Lower lobe of right lung (tissue), 2 donors: Measurements from ENCODE around the gene VPS52. TPM values are rescaled to one million over a fixed set of nuclear protein-coding genes. Genes with fewer than 3 reads are reported as not detected.

Experiments used
- ATAC-seq, 2 donors: fragments of 200-7000 bp; cut with Tn5 transposase; one replicate each; pipeline ENCODE4 v1.9.1; 2020 to 2022; ENCODE audit warnings: mild to moderate bottlenecking in 2 of 2, moderate library complexity in 2 of 2
- DNase-seq: peaks from one replicate; pipeline ENCODE4 v3.0.0-alpha.2; 2020
- H3K27ac ChIP-seq: fragments of 200-600 bp; one replicate; pipeline ENCODE4 v1.8.0; 2022
- H3K27me3 ChIP-seq: fragments of 200-600 bp; one replicate; pipeline ENCODE4 v1.8.0; 2022; ENCODE audit warnings: low read depth
- H3K36me3 ChIP-seq: fragments of 200-600 bp; one replicate; pipeline ENCODE4 v1.8.0; 2022; ENCODE audit warnings: mild to moderate bottlenecking
- H3K4me1 ChIP-seq: fragments of 200-600 bp; one replicate; pipeline ENCODE4 v1.8.0; 2022
- H3K4me3 ChIP-seq: fragments of 200-600 bp; one replicate; pipeline ENCODE4 v1.8.0; 2022; ENCODE audit warnings: mild to moderate bottlenecking
- H3K9me3 ChIP-seq: fragments of 200-600 bp; one replicate; pipeline ENCODE4 v1.8.0; 2022
- CTCF ChIP-seq: fragments of 200-600 bp; IDR thresholded peaks from one replicate; pipeline ENCODE4 v1.8.0; 2022; ENCODE audit warnings: antibody characterized with exemption, mild to moderate bottlenecking
- intact Hi-C: fragments of 100-400 bp; cut with DNase I; formaldehyde crosslinking; loops from one replicate; pipeline ENCODE4 v1.11.0; 2022
- total RNA-seq: library from RNA; stranded (reverse); fragmentation: NEBNext Ultra II Directional; extraction: Animal tissue kit (Norgen Biotek cat#: 25700); gene quantifications from one replicate; pipeline ENCODE4 v1.2.1, GENCODE V29; 2021
- donor health status: DM: no; HTN: yes; CAD: no; lungs with severe emphysema.

VPS52 gene
- total RNA-seq, 1 donor from 2014 or later: 59.7 TPM

- Histone ChIP-seq H3K36me3 (peaks cover 36% of the 10 kb centered on the region), H3K9me3 (no peaks in the 10 kb centered on the region), H3K27me3 (no peaks in the 10 kb centered on the region), H3K4me3 (peak overlapping the region; percentile 96), H3K4me1 (peaks cover 70% of the 10 kb centered on the region), H3K27ac (peak overlapping the region; percentile 98)
- intact Hi-C loops: no loop called here
- no peak for TF ChIP-seq CTCF
- DNase-seq (peak; percentile 76), ATAC-seq (peak in 1 of 2 donors; percentile 5)
Measured at GRCh38 chr6:33314943-33315792, 43.5 kb upstream of the VPS52 start.

GRCh38 chr6:33314515-33314942 is 42.9 kb upstream of the VPS52 start:
- peak overlapping the region; percentile 98 for H3K27ac ChIP-seq
- H3K36me3 ChIP-seq: peaks cover 36% of the 10 kb centered on the region
- H3K27me3 ChIP-seq: no peaks in the 10 kb centered on the region
- DNase-seq (peak; percentile 76), ATAC-seq (peak; percentile 65 to 67)
- intact Hi-C loops: no loop called here
- peaks cover 63% of the 10 kb centered on the region for H3K4me1 ChIP-seq
- TF ChIP-seq CTCF: no peak
- H3K4me3 ChIP-seq: peak overlapping the region; percentile 96
- H3K9me3 ChIP-seq: no peaks in the 10 kb centered on the region

GRCh38 chr6:33313709-33314514 is 42.2 kb upstream of the VPS52 start, which contains the start of gene TAPBP:
Gene TAPBP, minus strand, starts transcription at chr6:33314078. Its CDS starts 37 bp downstream, at chr6:33314041.
- Histone ChIP-seq H3K4me3 (peak within 1 kb of the TSS; percentile 96), H3K9me3 (no peaks in the 10 kb centered on the region), H3K27ac (peak within 1 kb of the TSS; percentile 98), H3K36me3 (peaks cover 36% of the 10 kb centered on the region), H3K27me3 (no peaks in the 10 kb centered on the region), H3K4me1 (peaks cover 57% of the 10 kb centered on the region)
- DNase-seq: peak; percentile 72
- no peak for TF ChIP-seq CTCF
- peak; percentile 38 to 62 for ATAC-seq
- intact Hi-C loops: no loop called here

- Histone ChIP-seq H3K4me3 (peak overlapping the region; percentile 96), H3K9me3 (no peaks in the 10 kb centered on the region), H3K27me3 (no peaks in the 10 kb centered on the region), H3K27ac (peak overlapping the region; percentile 98), H3K36me3 (peaks cover 40% of the 10 kb centered on the region), H3K4me1 (peaks cover 50% of the 10 kb centered on the region)
- TF ChIP-seq CTCF: no peak
- DNase-seq (peak; percentile 83), ATAC-seq (peak; percentile 15 to 21)
- intact Hi-C loops: no loop called here
Measured at GRCh38 chr6:33313105-33313708, 41.5 kb upstream of the VPS52 start.
